HepG2 (cell line): ENCODE results near the gene MICAL3. TPM values are rescaled to one million over a fixed set of nuclear protein-coding genes. Genes with fewer than 3 reads are reported as not detected.

Source experiments
- BRF2 ChIP-seq: sonication (generic); formaldehyde crosslinking; IDR thresholded peaks from 2 replicates; pipeline ENCODE4 v1.8.1; 2022; ENCODE audit warnings: mild to moderate bottlenecking, missing genetic modification reagents
- CC2D1A ChIP-seq: sonication (generic); formaldehyde crosslinking; IDR thresholded peaks from 2 replicates; pipeline ENCODE4 v1.8.1; 2023; ENCODE audit warnings: mild to moderate bottlenecking, missing genetic modification reagents
- CENPT ChIP-seq: sonication (generic); formaldehyde crosslinking; IDR thresholded peaks from 2 replicates; pipeline ENCODE4 v1.8.0; 2022; ENCODE audit warnings: low read depth, mild to moderate bottlenecking, moderate library complexity, missing genetic modification reagents
- E2F2 ChIP-seq: sonication (generic); formaldehyde crosslinking; IDR thresholded peaks from 2 replicates; pipeline ENCODE4 v1.4.0; 2020; ENCODE audit warnings: missing genetic modification reagents, borderline replicate concordance
- GATA4 ChIP-seq: sonication (generic); IDR thresholded peaks from 2 replicates; pipeline ENCODE4 v1.6.1; 2016; ENCODE audit warnings: antibody characterized with exemption, low read depth, borderline replicate concordance
- HES4 ChIP-seq: sonication (generic); formaldehyde crosslinking; IDR thresholded peaks from 2 replicates; pipeline ENCODE4 v1.9.0; 2021; ENCODE audit warnings: mild to moderate bottlenecking, missing genetic modification reagents, borderline replicate concordance
- HNRNPLL ChIP-seq: fragments of 200-400 bp; formaldehyde crosslinking; IDR thresholded peaks from 2 replicates; pipeline ENCODE4 v1.6.1; 2017; ENCODE audit warnings: mild to moderate bottlenecking, low read depth, low read length; ENCODE audit not compliant: poor library complexity, severe bottlenecking
- MXD1 ChIP-seq: sonication (generic); formaldehyde crosslinking; IDR thresholded peaks from 2 replicates; pipeline ENCODE4 v1.4.0; 2020; ENCODE audit warnings: mild to moderate bottlenecking, missing genetic modification reagents
- NR0B2 ChIP-seq: sonication (generic); formaldehyde crosslinking; IDR thresholded peaks from 2 replicates; pipeline ENCODE4 v1.4.0; 2020; ENCODE audit warnings: mild to moderate bottlenecking, missing genetic modification reagents
- PAWR ChIP-seq: sonication (generic); formaldehyde crosslinking; IDR thresholded peaks from 2 replicates; pipeline ENCODE4 v1.4.0; 2020; ENCODE audit warnings: missing genetic modification reagents, mild to moderate bottlenecking, borderline replicate concordance
- RARG ChIP-seq: sonication (generic); formaldehyde crosslinking; IDR thresholded peaks from 2 replicates; pipeline ENCODE4 v1.4.0; 2020; ENCODE audit warnings: low read depth, mild to moderate bottlenecking, missing genetic modification reagents
- RBM22 ChIP-seq: fragments of 200-400 bp; formaldehyde crosslinking; optimal IDR thresholded peaks from 2 replicates; pipeline ENCODE3; 2017; ENCODE audit warnings: mild to moderate bottlenecking, low read length, moderate library complexity
- SIN3A ChIP-seq: IDR thresholded peaks from 2 replicates; pipeline ENCODE4 v1.6.1; 2011; ENCODE audit warnings: low read depth, mild to moderate bottlenecking, control low read depth, low read length, borderline replicate concordance
- SMAD1 ChIP-seq: sonication (generic); formaldehyde crosslinking; IDR thresholded peaks from 2 replicates; pipeline ENCODE4 v1.4.0; 2020; ENCODE audit warnings: missing genetic modification reagents, low read depth, mild to moderate bottlenecking, borderline replicate concordance
- SP4 ChIP-seq: sonication (generic); formaldehyde crosslinking; IDR thresholded peaks from 2 replicates; pipeline ENCODE4 v1.8.1; 2023; ENCODE audit warnings: mild to moderate bottlenecking, missing genetic modification reagents
- THAP11 ChIP-seq: IDR thresholded peaks from 2 replicates; pipeline ENCODE4 v1.6.1; 2016; ENCODE audit warnings: missing biosample characterization, missing genetic modification reagents
- THAP7 ChIP-seq: sonication (generic); formaldehyde crosslinking; IDR thresholded peaks from 2 replicates; pipeline ENCODE4 v1.8.1; 2023; ENCODE audit warnings: mild to moderate bottlenecking, missing genetic modification reagents
- ZBTB21 ChIP-seq: sonication (generic); formaldehyde crosslinking; IDR thresholded peaks from 2 replicates; pipeline ENCODE4 v1.4.0; 2020; ENCODE audit warnings: missing genetic modification reagents
- ZFP36L1 ChIP-seq: sonication (generic); formaldehyde crosslinking; IDR thresholded peaks from 2 replicates; pipeline ENCODE4 v1.8.0; 2022; ENCODE audit warnings: mild to moderate bottlenecking, missing genetic modification reagents, moderate library complexity
- ZNF17 ChIP-seq: sonication (generic); formaldehyde crosslinking; IDR thresholded peaks from 2 replicates; pipeline ENCODE4 v1.5.0; 2020; ENCODE audit warnings: mild to moderate bottlenecking, missing genetic modification reagents
- ZNF230 ChIP-seq: sonication (generic); formaldehyde crosslinking; IDR thresholded peaks from 2 replicates; pipeline ENCODE4 v1.4.0; 2020; ENCODE audit warnings: mild to moderate bottlenecking, missing genetic modification reagents
- ZNF24 ChIP-seq: fragments of 450-650 bp; IDR thresholded peaks from 2 replicates; pipeline ENCODE4 v1.6.1; 2017; ENCODE audit warnings: antibody characterized with exemption, mild to moderate bottlenecking
- ZNF343 ChIP-seq: sonication (generic); formaldehyde crosslinking; IDR thresholded peaks from 2 replicates; pipeline ENCODE4 v1.4.0; 2020; ENCODE audit warnings: mild to moderate bottlenecking, missing genetic modification reagents
- ZNF549 ChIP-seq: sonication (generic); formaldehyde crosslinking; IDR thresholded peaks from 2 replicates; pipeline ENCODE4 v1.5.0; 2020; ENCODE audit warnings: missing genetic modification reagents
- ZNF672 ChIP-seq: sonication (generic); formaldehyde crosslinking; IDR thresholded peaks from 2 replicates; pipeline ENCODE4 v1.8.1; 2022; ENCODE audit warnings: missing genetic modification reagents
- ZNF782 ChIP-seq: sonication (generic); formaldehyde crosslinking; IDR thresholded peaks from 2 replicates; pipeline ENCODE4 v1.4.0; 2020; ENCODE audit warnings: missing genetic modification reagents, mild to moderate bottlenecking, borderline replicate concordance
- ZSCAN9 ChIP-seq: IDR thresholded peaks from 2 replicates; pipeline ENCODE4 v1.6.1; 2016; ENCODE audit warnings: borderline replicate concordance
- polyA plus RNA-seq, 8 experiments: library from polyadenylated mRNA; depleted of rRNA in 3 of 8; stranded (reverse) in 7 of 8; unstranded in 1 of 8; fragments of >200 nt; fragmentation: Illumina TruSeq in 4 of 8; extraction: Trizol in 4 of 8; gene quantifications; 2 replicates each; pipeline versions ENCODE4 v1.2.1 to v1.2.3, GENCODE V29; 2011 to 2016; ENCODE audit warnings: low read depth in 4 of 8, missing spikeins in 1 of 8, mixed read lengths in 1 of 8; ENCODE audit not compliant: insufficient read depth in 1 of 8
- total RNA-seq, 5 experiments: library from RNA; depleted of rRNA; stranded (reverse); fragments of >200 nt; fragmentation: Illumina TruSeq; extraction: Trizol; gene quantifications; 2 replicates each; pipeline ENCODE4 v1.2.3, GENCODE V29; 2016; ENCODE audit warnings: low read depth in 1 of 5

Gene MICAL3
- total and polyA plus RNA-seq, 2 of the 13 experiments (the other 11 are each of a cell fraction or from before 2014, with no cell fraction given) = 5.3 to 12.5 TPM

- TF ChIP-seq E2F2 = 0 out of 2 replicates have a peak, but pooled peaks have one; percentile 41
- no peak for TF ChIP-seq ZBTB21 (CRISPR knock-in tag)
- TF ChIP-seq SMAD1 (CRISPR knock-in tag) = no peak; the same call in 1 of the 2 replicates
- no peak for TF ChIP-seq MXD1 (CRISPR knock-in tag)
- no peak for TF ChIP-seq ZNF17 (CRISPR knock-in tag)
- TF ChIP-seq ZNF24 = no peak
- no peak for TF ChIP-seq ZSCAN9 (CRISPR knock-in tag)
- TF ChIP-seq ZFP36L1 = no peak
- no peak for TF ChIP-seq PAWR
- no peak for TF ChIP-seq GATA4
- no peak for TF ChIP-seq ZNF782 (CRISPR knock-in tag)
- no peak for TF ChIP-seq RARG (CRISPR knock-in tag)
- TF ChIP-seq HNRNPLL = peak; percentile 94
- TF ChIP-seq ZNF230 (CRISPR knock-in tag) = peak; percentile 30; the same call in 1 of the 2 replicates
- peak; percentile 89; the same call in 1 of the 2 replicates for TF ChIP-seq ZNF343 (CRISPR knock-in tag)
- TF ChIP-seq CC2D1A (CRISPR knock-in tag) = no peak
- TF ChIP-seq CENPT = no peak
- TF ChIP-seq NR0B2 (CRISPR knock-in tag) = 0 out of 2 replicates have a peak, but pooled peaks have one; percentile 25
- no peak for TF ChIP-seq RBM22
- TF ChIP-seq THAP11 (CRISPR knock-in tag) = 0 out of 2 replicates have a peak, but pooled peaks have one; percentile 43
- peak; percentile 72; the same call in 1 of the 2 replicates for TF ChIP-seq HES4 (CRISPR knock-in tag)
- no peak for TF ChIP-seq ZNF672 (CRISPR knock-in tag)
- TF ChIP-seq SP4 = peak; percentile 42; the same call in 1 of the 2 replicates
- TF ChIP-seq THAP7 (CRISPR knock-in tag) = no peak
- no peak for TF ChIP-seq BRF2 (CRISPR knock-in tag)
- TF ChIP-seq ZNF549 = peak; percentile 67; the same call in 1 of the 2 replicates
- TF ChIP-seq SIN3A = peak; percentile 63; the same call in 1 of the 2 replicates
These were observed 23.1 kb downstream of the MICAL3 start (continued) for GRCh38 chr22:18001040-18001893.
